OCI-LY3 (cell line): ENCODE results near the gene DDA1.

ENCODE experiments used
- H2AFZ ChIP-seq: fragments of 200-600, 300-600 bp; shearing (Covaris generic); 2 replicates; pipeline ENCODE4 v1.6.0; 2014; ENCODE audit warnings: antibody characterized with exemption, low read depth, low read length
- H3K27ac ChIP-seq: fragments of 200-600, 300-600 bp; sonication (generic); 2 replicates; pipeline ENCODE4 v1.5.1; 2014; ENCODE audit warnings: mild to moderate bottlenecking, low read length, moderate library complexity, mixed read lengths
- H3K27me3 ChIP-seq: fragments of 200-600, 300-600 bp; sonication (generic); 2 replicates; pipeline ENCODE4 v1.6.1; 2014; ENCODE audit warnings: low read depth, low read length, mixed read lengths
- H3K36me3 ChIP-seq: fragments of 200-600, 300-600 bp; sonication (generic); replicated peaks from 2 replicates; pipeline ENCODE3; 2014; ENCODE audit warnings: low read depth, low read length, mixed read lengths
- H3K4me1 ChIP-seq: fragments of 300-600, 200-600 bp; sonication (generic); 2 replicates; pipeline ENCODE4 v1.6.1; 2014; ENCODE audit warnings: low read length, mixed read lengths
- H3K4me2 ChIP-seq: fragments of 200-600, 300-600 bp; sonication (generic); 2 replicates; pipeline ENCODE4 v1.6.1; 2014; ENCODE audit warnings: low read length, mixed read lengths
- H3K4me3 ChIP-seq: fragments of 300-600, 200-600 bp; sonication (generic); 2 replicates; pipeline ENCODE4 v1.5.1; 2014; ENCODE audit warnings: antibody characterized with exemption, mild to moderate bottlenecking, low read length, moderate library complexity
- H3K79me2 ChIP-seq: fragments of 300-600, 200-600 bp; shearing (Covaris generic); 2 replicates; pipeline ENCODE4 v1.6.1; 2014; ENCODE audit warnings: mild to moderate bottlenecking, low read length, mixed read lengths
- H3K9ac ChIP-seq: fragments of 300-600, 200-600 bp; shearing (Covaris generic); 2 replicates; pipeline ENCODE4 v1.6.0; 2014; ENCODE audit warnings: mild to moderate bottlenecking, low read length, moderate library complexity
- H3K9me3 ChIP-seq: fragments of 200-600, 300-600 bp; shearing (Covaris generic); 2 replicates; pipeline ENCODE4 v1.6.1; 2014; ENCODE audit warnings: low read length, mixed read lengths; ENCODE audit not compliant: insufficient read depth
- H4K20me1 ChIP-seq: fragments of 200-600, 300-600 bp; sonication (generic); 2 replicates; pipeline ENCODE4 v1.6.1; 2016; ENCODE audit warnings: low read length, mixed read lengths; ENCODE audit not compliant: insufficient read depth
- CTCF ChIP-seq: fragments of 200-600, 300-600 bp; sonication (generic); IDR thresholded peaks from 2 replicates; pipeline ENCODE4 v1.5.1; 2014; ENCODE audit warnings: antibody characterized with exemption, low read length, low read depth
- EZH2phosphoT487 ChIP-seq: fragments of 200-600 bp; shearing (Covaris generic); IDR thresholded peaks from 2 replicates; pipeline ENCODE4 v1.6.1; 2018; ENCODE audit warnings: antibody characterized with exemption, mixed run types, low read depth

The DDA1 gene

GRCh38 chr19:17325881-17326594 lies 16.7 kb downstream of the DDA1 start:
- no peak for TF ChIP-seq EZH2phosphoT487
- H3K9me3 ChIP-seq, result no peaks in the 10 kb centered on the region
- H3K27ac ChIP-seq, result no peak overlapping the region
- H3K4me3 ChIP-seq, result no peak overlapping the region
- no peak overlapping the region for H2AFZ ChIP-seq
- H3K9ac ChIP-seq, result no peak overlapping the region
- H3K27me3 ChIP-seq, result no peaks in the 10 kb centered on the region
- H3K79me2 ChIP-seq, result no peaks in the 10 kb centered on the region
- peaks cover 6% of the 10 kb centered on the region for H3K36me3 ChIP-seq
- H3K4me1 ChIP-seq, result no peaks in the 10 kb centered on the region
- H3K4me2 ChIP-seq, result no peak overlapping the region
- no peaks in the 10 kb centered on the region for H4K20me1 ChIP-seq

GRCh38 chr19:17326595-17326966 lies 17.2 kb downstream of the DDA1 start:
- peaks cover 6% of the 10 kb centered on the region for H3K36me3 ChIP-seq
- H3K27me3 ChIP-seq, result no peaks in the 10 kb centered on the region
- H3K4me3 ChIP-seq, result no peak overlapping the region
- H3K4me2 ChIP-seq, result no peak overlapping the region
- TF ChIP-seq CTCF (no peak), EZH2phosphoT487 (no peak)
- H3K27ac ChIP-seq, result no peak overlapping the region
- H2AFZ ChIP-seq, result no peak overlapping the region
- no peaks in the 10 kb centered on the region for H3K9me3 ChIP-seq
- H3K4me1 ChIP-seq, result no peaks in the 10 kb centered on the region
- no peaks in the 10 kb centered on the region for H3K79me2 ChIP-seq
- no peak overlapping the region for H3K9ac ChIP-seq
- H4K20me1 ChIP-seq, result no peaks in the 10 kb centered on the region

GRCh38 chr19:17327068-17327653 lies 17.8 kb downstream of the DDA1 start:
- H3K9ac ChIP-seq, result no peak overlapping the region
- H3K4me1 ChIP-seq, result no peaks in the 10 kb centered on the region
- H3K27me3 ChIP-seq, result no peaks in the 10 kb centered on the region
- H3K4me2 ChIP-seq, result no peak overlapping the region
- H3K79me2 ChIP-seq, result no peaks in the 10 kb centered on the region
- peaks cover 6% of the 10 kb centered on the region for H3K36me3 ChIP-seq
- no peak overlapping the region for H3K27ac ChIP-seq
- no peaks in the 10 kb centered on the region for H4K20me1 ChIP-seq
- no peak overlapping the region for H3K4me3 ChIP-seq
- no peak overlapping the region for H2AFZ ChIP-seq
- TF ChIP-seq EZH2phosphoT487 (no peak), CTCF (no peak)
- no peaks in the 10 kb centered on the region for H3K9me3 ChIP-seq

GRCh38 chr19:17327654-17328516 lies 18.5 kb downstream of the DDA1 start:
- Histone ChIP-seq H3K4me1 (no peaks in the 10 kb centered on the region), H3K27me3 (no peaks in the 10 kb centered on the region), H3K27ac (no peak overlapping the region), H3K9ac (no peak overlapping the region), H3K4me2 (no peak overlapping the region), H3K4me3 (no peak overlapping the region), H3K36me3 (peaks cover 4% of the 10 kb centered on the region), H3K79me2 (no peaks in the 10 kb centered on the region), H3K9me3 (no peaks in the 10 kb centered on the region), H2AFZ (no peak overlapping the region), H4K20me1 (no peaks in the 10 kb centered on the region)
- TF ChIP-seq EZH2phosphoT487, result no peak
- TF ChIP-seq CTCF, result no peak
